Stimulated activated CD8-positive, alpha-beta memory T cell treated with anti-CD3 and anti-CD28 coated beads, Interleukin-12 subunit alpha, Interleukin-12 subunit beta, amount 100 ng/mL, for 1 hour (primary cell): ENCODE measurements around the gene HAND1.

ENCODE experiments used
- DNase-seq: peaks from one replicate; pipeline ENCODE4 v3.0.0-alpha.2; 2020; ENCODE audit warnings: low read depth

The HAND1 gene

DNA sequence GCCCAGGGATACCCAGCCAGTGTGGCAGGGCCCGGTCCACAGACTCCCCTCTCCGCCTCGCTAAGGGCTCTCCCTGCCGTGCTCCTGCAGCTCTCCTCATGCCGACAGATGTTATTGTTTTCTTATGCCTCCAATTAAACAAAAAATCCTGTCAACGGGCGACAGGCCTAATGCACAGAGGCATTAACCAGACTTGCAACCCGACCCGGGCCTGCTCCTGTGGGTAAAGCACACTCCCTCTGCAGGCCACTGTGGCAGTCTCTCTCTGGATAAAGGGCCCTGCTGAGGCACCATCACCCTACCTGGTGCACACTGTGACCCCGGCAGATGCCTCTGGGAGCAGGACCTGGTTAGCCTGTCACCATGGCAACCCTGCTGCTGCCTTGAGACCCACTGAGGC, 27.5 kb upstream of the HAND1 start:
- DNase-seq: no peak

DNA sequence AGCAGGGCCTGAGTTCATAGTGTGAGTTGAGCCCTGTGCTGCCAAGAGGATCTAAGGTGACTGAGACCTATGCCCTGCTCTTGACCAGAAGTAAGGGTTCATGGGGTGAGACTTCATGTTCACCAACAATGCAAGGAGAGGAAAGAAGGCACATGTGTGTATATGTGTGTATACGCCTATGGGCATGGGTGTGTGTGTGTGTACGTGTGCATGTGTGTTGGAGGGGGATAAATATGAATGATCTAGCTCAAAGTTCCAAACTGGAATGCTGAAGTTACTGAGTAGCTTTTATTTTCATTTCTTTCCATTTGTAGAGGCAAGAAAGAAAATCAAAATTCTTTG, 25.6 kb upstream of the HAND1 start:
- DNase-seq: no peak

DNA sequence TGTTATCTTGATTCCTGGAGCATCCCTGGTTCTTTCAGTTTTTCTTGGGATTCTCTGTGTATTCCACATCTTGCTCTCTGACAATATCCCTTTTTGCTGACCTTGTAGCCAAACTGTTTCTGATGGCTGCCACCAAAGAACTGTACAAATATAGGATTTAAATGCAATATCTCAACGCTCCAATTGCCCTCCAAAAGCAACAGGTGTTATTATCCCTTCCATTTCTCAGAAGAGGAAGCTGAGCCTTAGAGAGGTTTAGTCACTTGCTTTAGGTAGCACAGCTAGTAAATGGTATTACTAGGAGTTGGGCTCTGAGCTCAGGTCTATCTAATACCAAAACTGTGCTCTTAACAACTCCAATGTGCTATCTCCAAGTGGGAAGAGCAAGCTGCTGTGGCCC, 24.2 kb upstream of the HAND1 start:
- DNase-seq: no peak

DNA sequence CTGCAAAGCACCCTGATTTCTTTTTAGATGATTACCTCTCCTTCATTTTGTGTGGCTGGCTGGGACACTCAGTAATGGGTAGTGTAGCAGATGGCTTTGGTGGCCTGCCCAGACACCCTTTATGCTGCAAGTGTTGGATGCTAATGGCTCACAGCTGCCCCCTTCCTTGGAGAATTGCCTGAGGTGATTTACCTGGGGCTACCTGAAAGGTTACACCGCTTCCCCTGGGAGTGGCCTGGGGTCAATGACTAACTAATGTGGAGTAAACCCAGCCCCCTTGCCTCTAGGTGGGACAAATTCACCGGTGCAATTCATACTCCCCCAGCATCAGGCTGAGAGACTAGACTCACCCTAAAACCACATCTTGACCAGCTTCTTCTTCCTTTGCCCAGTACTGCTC, 23.5 kb upstream of the HAND1 start:
- no peak for DNase-seq

DNA sequence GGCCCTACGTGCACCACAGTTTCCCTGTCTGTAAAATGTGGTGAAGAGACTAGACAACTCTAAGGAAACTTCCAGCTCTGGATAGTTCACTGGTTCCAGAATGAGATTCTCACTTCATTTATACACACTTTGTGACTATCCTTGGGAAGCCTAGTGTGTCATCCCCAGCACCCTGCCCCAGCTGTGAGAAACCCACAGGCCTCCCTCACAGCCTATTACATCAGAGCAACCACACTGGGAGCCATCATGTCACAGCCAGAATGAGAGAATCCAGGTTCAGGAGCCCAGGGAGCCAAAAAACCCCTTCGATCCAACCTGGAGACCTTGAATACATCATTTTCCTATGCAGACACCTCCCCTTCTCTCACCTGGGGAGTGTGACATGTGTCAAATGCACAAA, 21.0 kb upstream of the HAND1 start:
- DNase-seq: no peak

DNA sequence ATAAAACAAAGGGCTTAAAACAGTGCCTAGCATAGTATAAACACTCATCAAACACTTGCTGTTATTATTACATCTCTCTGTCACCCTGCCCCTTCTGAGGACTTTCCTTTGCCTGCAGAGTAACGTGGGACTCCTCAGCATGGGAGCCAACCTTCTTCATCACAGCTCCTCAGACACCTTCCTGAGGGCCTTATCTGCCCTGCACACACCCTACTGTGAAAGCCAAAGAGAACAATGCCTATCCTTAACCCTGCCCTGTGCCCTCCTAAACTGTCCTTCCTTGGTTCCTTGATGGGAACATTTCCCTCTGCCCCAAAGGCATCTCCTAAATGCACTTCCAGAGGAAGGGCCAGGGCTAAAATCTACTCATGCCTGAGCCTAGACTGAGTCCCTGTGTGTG, 20.6 kb upstream of the HAND1 start:
- no peak for DNase-seq

DNA sequence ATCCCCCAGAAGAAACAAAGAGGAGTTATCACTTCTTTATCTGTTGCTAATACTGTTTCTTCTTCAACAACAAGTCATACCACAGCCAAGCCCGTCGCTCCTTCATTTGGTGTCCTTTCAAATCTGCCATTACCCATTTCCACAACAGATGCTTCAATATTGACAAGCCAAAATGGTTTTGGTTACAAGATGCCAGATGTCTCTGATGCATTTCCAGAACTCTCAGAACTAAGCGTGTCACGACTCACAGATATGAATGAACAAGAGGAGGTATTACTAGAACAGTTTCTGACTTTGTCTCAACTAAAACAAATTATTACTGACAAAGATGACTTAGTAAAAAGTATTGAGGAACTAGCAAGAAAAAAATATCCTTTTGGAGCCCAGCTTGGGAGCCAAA, 16.0 kb upstream of the HAND1 start:
- DNase-seq: no peak

DNA sequence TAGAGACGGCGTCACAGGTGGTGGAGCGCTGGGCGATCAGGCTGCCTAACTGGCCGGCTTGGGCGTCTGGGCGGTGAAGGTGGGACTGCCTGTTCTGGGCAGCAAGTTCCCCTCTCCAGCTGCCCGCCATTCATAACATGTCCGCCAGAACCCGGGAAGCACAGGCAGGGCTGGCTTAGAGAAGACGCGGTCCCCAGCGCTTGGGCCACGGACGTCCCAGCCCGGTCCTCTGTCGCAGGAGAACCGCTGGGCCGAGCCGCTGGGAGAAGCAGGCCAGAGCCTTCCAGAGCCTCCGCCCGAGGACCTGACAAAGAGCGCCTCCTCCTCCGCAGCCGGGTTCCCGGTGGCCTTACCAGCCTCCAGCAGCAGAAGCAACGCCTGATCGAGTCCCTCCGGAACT, 15.2 kb upstream of the HAND1 start:
- no peak for DNase-seq

DNA sequence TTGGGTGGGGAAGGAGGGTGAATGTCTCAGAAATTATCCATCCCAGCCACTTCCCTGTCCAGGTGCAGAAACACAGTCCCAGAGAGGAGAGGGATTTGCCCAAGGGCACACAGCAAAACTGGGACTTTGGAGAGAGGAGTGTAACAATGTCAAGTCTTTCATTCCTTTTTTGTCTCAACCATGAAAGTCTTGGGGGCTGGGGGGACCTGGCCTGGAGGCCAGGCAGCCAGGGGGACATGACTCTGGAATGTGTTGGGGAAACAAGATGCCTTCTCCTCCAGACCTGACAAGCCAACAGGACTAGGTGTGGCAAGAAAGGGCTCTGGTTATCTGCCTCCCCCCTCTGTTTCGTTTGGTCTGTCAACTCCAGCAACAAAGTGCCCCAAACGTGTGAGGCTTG, 13.9 kb upstream of the HAND1 start:
- no peak for DNase-seq

DNA sequence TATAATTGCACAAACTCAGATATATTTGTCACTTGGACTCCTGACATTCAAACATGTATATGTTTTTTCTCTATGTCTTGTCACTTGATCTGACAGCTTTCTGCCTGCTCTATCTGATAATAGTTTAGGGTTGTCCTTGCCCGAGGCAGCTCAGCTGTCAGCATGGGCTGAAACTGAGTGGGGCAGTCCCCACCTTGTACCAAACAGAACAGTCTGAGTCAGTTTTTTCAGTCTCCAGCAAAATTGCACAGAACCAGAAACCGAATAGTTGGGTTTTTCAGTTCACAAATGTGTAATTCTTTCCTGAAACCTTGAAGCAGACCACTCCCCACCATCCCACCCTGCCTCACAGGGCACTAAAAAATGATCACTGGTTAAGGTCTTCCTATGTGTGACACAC, 9.5 kb upstream of the HAND1 start:
- no peak for DNase-seq

DNA sequence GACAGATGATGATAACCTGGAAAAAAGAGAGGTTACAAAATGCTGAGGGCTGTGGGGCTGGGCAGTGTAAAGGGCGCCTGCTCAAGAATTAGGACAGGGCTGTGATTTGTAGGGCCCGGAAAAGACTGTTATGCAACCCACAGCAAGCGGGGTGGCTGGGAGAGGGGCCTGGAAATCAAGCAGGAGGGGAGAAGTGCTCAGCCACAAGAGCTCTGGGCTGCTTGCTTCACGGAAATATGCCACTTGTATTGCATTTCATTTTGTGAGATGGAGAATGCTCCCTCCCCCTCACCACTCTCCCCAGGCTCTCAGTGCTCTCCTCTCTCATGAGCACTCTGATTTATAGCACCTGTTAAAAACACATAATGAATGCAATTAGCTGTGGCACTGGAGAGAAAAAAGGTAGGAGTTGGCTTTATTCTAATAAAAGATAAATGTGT, 8.4 kb upstream of the HAND1 start:
- no peak for DNase-seq

DNA sequence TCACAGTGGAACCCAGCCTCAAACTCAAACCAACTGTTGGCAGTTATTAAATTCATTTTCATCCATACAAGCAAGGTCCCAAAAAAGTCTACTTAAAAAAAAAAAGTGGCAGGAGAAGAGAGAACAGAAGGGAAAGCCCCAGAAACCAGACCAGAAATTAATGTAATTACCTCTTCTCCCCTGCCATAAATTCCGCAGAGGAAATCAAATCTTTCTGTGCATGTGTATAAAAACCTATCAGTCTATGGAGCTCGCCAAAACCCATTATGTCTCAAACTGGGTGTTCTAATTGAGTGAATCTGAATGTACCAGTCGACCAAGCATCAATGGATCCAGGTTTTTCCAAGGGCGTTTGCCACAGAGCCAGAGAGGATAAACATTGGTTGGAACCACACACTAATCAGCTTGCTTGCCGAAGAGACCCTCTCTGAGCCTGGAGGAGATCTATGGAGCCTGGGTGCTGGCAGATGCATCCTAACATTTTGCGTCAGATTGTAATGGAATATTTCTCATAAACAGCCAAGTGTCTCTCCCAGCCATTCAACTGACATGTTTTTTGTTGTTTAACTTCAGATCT, 7.9 kb upstream of the HAND1 start:
- no peak for DNase-seq

DNA sequence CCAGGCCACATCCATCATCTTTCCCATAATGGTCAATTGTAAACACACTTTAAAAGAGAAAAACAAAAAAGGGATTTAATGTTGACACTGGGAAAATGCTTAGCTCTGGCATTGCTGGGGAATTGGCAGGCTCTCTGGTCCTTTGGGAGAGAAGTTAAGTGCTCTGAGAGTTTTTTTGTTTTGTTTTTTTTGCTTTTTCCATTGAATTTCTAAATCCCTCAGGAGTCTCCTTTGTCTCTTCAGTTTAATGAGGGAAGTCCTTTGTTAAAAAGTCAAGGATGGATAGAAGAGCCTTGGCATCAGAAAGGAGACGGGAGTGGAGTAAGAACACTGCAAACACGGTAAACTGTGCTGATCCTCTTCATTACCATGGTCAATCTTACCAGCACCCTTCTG, 7.1 kb upstream of the HAND1 start:
- no peak for DNase-seq

DNA sequence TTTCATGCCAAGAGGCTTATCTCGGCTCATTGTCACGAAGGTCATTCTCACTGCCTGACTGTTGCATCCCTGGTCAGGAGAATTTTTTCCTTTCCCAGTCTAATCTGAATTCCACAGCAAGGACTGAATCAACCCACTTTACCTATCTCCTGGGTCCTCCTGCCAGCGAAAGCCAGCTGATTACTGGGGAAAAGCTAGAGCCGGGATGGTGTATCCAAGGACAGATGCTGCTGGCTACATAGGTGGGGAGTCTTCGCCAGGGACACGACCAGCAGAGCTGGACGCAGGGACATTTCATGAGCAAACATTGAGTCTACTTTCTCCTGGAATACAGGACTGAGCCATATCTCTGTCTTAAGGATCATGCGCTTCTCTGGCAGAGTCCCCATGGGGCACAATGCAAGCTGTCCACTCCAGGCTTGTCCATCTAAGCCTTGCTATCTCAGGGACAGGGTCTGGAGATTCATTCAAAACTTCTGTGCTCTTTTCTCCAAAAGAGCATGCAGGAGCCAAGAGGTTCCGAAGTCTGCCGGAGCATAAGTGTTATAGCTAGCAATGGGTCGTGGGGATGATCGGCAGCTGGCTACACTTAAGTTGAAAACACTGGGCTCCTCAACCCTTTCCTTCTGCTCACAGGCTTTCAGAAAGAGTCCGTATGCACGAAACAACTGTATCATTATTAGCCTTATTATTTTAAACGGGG, 6.5 kb upstream of the HAND1 start:
- DNase-seq: no peak

DNA sequence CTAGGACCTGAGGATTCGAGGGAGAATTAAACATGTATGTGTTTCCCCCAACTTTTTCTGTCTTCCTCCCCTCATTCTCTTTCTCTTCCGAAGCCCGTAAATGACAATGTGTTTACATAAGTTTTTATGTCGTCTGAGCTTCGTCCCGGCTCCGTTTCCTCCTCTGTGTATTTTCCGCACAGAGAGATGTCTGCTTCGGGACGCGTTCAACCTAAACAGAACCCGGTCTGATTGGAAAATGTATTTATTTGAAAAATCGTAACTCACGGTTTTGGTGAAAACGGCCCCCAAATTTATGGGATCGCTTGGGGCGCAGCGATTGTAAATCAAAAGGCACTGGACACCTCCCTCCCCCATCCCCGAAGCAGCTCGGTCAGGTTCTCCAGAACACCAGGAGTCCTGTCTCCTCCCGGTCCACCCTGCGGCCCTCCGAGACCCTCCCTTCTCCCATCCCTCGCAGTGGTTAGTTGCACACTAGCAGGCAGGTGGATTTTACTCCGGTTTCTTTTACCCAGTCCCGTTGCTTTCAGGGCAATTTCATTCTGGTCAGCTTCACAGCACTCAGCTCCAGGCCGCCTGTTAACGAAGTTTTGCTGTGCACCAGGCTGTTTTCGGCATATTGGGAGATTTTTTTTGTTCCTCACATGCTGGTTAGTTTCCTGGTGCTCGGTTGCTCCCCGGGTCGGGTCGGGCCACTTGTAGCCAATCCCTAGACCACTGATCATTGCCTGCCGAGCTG, 5.8 kb upstream of the HAND1 start:
- DNase-seq: no peak

DNA sequence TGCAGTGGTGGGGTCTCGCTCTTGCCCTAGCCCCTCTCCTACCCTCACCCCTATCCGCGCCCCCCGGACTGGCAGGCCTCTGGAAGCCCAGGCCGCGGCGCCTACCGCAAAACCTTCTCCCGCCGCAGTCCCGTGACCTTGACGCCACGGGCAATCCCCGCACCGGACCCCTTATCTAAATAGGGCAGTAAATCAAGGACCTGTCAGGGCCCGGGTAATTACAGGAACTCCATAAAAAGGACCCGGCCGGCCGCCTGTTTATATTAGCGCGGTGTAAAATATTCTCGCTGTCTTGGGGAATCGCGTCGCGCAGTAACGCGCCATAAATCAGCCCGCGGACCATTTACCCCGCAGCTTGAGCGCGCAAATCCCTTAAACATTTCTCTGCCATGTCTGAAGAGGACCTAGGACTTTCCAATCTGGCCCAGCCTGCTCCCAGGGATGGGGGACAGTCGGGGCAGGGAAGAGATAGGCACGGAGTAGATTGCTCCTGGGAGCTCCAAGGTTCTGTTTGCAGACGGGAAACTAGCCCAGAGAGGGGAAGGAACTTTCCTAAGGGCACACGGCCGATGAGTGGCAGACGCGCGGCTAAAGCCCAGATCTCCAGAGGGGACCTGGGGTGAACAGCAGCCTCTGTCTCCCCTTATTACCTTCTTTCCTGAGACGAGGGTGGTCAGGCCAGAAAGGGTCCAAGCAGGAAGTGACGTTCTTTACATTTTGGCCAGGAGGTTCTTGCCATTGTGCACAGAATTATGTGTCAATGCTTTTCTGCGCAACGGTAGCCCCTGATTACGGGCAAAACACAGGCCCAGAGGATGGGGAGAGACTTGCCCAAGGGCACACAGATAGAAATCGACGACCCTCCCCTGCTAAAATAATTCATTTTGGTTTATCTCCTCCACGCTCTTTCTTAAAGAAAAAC, 4.8 kb upstream of the HAND1 start:
- DNase-seq: no peak

DNA sequence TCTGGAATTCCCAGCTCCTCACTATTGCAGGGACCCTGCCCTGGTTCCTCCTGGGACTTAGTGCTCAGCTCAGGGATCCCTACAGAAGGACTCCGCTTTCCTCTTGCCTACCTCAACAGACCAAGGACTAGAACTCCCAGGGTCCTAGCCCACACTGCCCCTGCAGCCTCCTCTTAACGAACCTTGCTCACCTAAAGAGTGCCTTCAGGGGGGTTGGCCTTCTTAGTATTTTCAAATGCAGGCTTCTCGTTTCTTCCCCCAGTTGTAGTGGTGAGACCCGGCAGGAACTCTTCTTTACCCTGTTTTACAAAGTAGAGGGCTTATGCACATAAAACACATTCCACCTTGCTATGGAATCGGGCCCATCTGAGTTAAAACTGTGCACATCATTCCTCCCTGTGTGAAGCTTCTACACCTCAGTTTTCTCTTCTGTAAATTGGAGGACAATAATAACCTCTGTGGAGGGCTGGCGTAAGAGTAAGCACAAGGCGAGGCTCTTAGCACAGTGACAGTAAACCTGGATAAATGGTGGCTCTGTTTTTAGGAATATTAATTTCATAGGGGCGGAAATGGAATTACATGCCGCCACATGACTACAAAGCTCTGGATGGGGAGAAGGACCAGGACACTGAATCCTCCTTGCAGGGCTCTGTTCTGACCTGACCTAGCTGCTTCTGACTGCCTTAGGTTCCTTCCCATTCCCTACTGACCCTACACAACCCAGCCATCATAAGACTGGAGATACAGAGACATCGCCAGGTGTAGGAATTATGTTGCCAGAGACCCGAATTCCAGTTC, 3.8 kb upstream of the HAND1 start:
- no peak for DNase-seq

DNA sequence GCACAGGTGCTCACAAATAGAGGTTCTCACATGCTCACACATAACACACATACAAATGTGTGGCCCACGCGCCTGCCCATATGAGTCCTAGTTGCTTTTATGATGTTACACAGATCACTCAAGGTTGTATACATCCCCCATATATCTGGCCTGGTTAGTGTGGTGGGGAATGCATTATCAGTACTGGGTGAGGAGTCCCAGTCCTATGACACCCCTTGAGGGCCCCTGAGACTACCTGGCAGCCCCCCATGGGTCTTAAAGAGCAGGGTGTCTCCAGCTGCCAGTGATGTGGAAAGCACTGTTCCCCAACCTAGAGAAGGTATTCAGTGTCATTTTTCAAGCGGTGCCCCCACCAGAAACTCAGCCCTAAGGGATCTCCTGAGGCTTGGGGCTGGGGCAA, 2.8 kb upstream of the HAND1 start:
- DNase-seq: no peak

DNA sequence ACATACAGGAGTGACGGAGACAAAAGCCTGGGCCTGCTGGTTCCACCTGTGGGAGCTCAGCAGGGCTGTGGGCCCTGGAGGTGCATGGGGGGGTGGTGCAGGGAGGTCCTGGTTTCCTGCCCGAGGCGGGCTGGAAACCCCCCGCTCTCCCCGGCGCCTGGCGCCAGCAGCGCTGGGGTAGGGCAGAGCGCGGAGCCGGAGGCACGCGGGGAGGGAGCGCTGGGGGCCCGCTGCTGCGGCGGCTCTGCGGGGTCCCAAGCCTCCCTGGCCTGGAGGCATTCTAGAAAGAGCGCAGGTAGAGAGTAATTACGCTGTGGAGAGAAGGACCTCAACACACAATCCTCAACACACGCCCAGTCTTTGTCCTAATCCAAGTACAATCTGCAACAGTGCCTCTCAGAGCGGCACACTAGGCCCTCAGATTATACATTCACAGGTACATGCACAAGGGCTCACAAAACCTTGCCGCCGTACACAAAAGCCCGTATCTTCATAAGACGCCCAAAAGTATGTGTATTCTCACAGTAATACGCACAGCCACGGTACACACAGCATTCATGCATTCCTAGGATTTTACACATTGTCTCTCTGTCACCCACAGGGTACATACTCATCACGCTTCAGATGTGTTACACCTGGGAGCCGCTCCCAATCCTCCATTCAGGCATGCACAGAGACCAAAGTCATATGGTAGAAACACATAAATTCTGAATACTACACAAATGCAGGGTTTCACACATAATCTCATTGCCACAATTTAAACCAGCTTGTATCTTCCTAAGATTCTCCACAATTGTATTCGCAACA, 2.1 kb upstream of the HAND1 start:
- no peak for DNase-seq

DNA sequence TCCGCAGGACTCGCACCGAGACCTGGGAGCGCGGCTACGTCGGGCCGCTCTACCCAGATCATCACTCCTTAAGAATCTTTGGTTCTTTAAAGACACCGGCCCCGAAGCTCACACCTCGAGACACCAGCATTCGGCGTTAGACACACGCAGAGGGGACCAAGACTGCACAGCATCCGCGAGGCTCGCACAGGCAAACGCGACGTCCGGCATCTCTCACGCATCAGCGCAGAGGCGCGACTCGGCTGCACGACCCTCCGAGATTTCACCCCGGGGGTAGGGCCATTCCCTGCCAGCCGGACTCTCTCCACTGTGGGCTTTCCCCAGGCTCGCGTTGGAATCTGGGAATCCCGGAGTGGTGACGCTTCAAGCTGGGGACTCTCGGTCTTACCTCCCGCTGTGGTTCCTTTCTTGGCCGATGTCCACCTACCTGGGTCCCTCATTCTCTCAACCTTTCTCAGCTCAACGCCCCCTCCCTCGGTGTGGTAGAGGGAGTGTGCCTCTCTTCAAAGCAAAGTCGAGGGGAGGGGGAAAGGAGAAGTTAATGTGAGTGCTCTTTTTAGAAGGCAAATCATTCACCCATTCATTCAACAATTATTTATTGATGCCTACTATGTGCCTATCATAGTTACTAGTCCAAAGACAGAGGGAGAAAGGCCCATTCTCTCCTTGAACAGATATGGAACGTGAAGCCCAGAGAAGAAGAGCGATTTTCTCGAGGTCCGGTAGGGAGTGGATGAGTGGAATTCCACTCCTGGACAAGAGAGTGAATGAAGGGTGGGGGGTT, 1.3 kb upstream of the HAND1 start:
- DNase-seq: no peak
